HL-60 (cell line): Measurements from ENCODE around the gene CRABP2.

Experiments used
- GABPA ChIP-seq: IDR thresholded peaks from 2 replicates; pipeline ENCODE4 v1.6.1; 2012; ENCODE audit warnings: low read depth
- POLR2AphosphoS5 ChIP-seq: IDR thresholded peaks from 2 replicates; pipeline ENCODE4 v1.6.1; 2012; ENCODE audit warnings: low read depth
- SPI1 ChIP-seq: IDR thresholded peaks from 2 replicates; pipeline ENCODE4 v1.6.1; 2012; ENCODE audit warnings: low read depth, mild to moderate bottlenecking, borderline replicate concordance
- TF ChIP-seq, protein P1 (sequence below): IDR thresholded peaks from 2 replicates; pipeline ENCODE4 v1.6.1; 2012; ENCODE audit warnings: low read depth; ENCODE audit not compliant: insufficient replicate concordance
- TF ChIP-seq, protein P2 (sequence below): IDR thresholded peaks from one replicate; pipeline ENCODE4 v1.5.1; 2011; ENCODE audit warnings: low read length, control low read depth, inconsistent platforms; ENCODE audit not compliant: insufficient read depth

DNA sequence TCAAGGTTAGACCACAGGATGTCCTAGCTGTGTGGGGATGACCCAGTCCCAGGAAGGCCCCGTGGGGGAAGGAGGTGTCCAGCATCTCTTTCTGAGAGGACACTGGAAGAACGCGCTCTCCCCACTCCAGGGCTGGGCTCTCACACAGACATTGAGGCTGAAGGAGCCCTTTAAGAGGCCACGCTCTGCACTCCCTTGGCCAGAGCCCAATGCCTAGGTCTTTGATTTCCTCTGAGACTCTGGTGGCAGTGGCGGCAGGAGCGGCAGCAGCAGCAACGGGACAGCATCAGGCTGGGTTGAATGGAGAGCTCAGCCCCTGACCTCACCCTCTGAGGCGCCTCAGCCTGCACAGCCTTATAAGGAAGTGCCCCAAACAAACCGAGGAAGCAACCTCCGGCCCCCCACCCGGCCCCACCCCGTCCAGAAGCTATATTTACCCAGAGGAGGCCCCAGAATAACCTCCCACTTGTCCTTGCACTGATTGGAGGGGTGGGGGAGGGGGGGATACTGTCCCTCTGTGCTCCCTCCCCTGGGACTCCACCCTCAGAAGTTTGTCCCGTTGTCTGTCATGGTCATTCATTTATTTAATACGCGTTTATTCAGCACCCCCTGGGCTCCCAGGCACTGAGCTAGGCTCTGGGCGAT, 40.5 kb downstream of the CRABP2 start:
- TF ChIP-seq, protein P1, sequence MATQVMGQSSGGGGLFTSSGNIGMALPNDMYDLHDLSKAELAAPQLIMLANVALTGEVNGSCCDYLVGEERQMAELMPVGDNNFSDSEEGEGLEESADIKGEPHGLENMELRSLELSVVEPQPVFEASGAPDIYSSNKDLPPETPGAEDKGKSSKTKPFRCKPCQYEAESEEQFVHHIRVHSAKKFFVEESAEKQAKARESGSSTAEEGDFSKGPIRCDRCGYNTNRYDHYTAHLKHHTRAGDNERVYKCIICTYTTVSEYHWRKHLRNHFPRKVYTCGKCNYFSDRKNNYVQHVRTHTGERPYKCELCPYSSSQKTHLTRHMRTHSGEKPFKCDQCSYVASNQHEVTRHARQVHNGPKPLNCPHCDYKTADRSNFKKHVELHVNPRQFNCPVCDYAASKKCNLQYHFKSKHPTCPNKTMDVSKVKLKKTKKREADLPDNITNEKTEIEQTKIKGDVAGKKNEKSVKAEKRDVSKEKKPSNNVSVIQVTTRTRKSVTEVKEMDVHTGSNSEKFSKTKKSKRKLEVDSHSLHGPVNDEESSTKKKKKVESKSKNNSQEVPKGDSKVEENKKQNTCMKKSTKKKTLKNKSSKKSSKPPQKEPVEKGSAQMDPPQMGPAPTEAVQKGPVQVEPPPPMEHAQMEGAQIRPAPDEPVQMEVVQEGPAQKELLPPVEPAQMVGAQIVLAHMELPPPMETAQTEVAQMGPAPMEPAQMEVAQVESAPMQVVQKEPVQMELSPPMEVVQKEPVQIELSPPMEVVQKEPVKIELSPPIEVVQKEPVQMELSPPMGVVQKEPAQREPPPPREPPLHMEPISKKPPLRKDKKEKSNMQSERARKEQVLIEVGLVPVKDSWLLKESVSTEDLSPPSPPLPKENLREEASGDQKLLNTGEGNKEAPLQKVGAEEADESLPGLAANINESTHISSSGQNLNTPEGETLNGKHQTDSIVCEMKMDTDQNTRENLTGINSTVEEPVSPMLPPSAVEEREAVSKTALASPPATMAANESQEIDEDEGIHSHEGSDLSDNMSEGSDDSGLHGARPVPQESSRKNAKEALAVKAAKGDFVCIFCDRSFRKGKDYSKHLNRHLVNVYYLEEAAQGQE: no peak
- TF ChIP-seq, protein P2, sequence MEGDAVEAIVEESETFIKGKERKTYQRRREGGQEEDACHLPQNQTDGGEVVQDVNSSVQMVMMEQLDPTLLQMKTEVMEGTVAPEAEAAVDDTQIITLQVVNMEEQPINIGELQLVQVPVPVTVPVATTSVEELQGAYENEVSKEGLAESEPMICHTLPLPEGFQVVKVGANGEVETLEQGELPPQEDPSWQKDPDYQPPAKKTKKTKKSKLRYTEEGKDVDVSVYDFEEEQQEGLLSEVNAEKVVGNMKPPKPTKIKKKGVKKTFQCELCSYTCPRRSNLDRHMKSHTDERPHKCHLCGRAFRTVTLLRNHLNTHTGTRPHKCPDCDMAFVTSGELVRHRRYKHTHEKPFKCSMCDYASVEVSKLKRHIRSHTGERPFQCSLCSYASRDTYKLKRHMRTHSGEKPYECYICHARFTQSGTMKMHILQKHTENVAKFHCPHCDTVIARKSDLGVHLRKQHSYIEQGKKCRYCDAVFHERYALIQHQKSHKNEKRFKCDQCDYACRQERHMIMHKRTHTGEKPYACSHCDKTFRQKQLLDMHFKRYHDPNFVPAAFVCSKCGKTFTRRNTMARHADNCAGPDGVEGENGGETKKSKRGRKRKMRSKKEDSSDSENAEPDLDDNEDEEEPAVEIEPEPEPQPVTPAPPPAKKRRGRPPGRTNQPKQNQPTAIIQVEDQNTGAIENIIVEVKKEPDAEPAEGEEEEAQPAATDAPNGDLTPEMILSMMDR: no peak
- TF ChIP-seq POLR2AphosphoS5 (no peak), GABPA (no peak), SPI1 (no peak)
